A673 (cell line): ENCODE measurements around the gene ZBP1. TPM values are rescaled to one million over a fixed set of nuclear protein-coding genes. Genes with fewer than 3 reads are reported as not detected.

Experiments
- BruUV-seq: library from RNA; stranded (reverse); fragments of 400-500 nt; replicated peaks from 2 replicates; lab custom pipeline; 2021; lab: Mats Ljungman, UMichigan
- CTCF ChIA-PET: fragments of 300-600 bp; sonication (Branson Sonifier 250); formaldehyde crosslinking; loops from one replicate; lab custom pipeline; 2022; ENCODE audit warnings: antibody characterized with exemption; lab: Charles Lee
- POLR2A ChIA-PET: fragments of 300-600 bp; sonication (Branson Sonifier 250); formaldehyde crosslinking; loops from one replicate; lab custom pipeline; 2022; ENCODE audit warnings: antibody characterized with exemption; ENCODE audit not compliant: low non-redundant PET; lab: Charles Lee
- DNase-seq: peaks from one replicate; pipeline ENCODE4 v3.0.0-alpha.2; 2015; ENCODE audit warnings: low spot score
- H3K27ac ChIP-seq: fragments of 200-600 bp; sonication (generic); 2 replicates; pipeline ENCODE4 v1.5.1; 2016; ENCODE audit warnings: mixed run types, low read depth, mild to moderate bottlenecking, mixed read lengths, antibody characterized with exemption, low read length; ENCODE audit not compliant: poor library complexity, severe bottlenecking
- H3K27me3 ChIP-seq: fragments of 200-600 bp; sonication (generic); replicated peaks from 2 replicates; pipeline ENCODE4 v1.6.1; 2017; ENCODE audit warnings: mixed run types, low read depth, mild to moderate bottlenecking, mixed read lengths, antibody characterized with exemption, low read length; ENCODE audit not compliant: insufficient read depth, poor library complexity
- H3K36me3 ChIP-seq: fragments of 200-600 bp; sonication (generic); 2 replicates; pipeline ENCODE4 v1.6.1; 2016; ENCODE audit warnings: mixed run types, mild to moderate bottlenecking, mixed read lengths, antibody characterized with exemption, low read length; ENCODE audit not compliant: insufficient read depth, poor library complexity, severe bottlenecking
- H3K4me1 ChIP-seq: fragments of 200-600 bp; sonication (generic); 2 replicates; pipeline ENCODE4 v1.6.1; 2017; ENCODE audit warnings: mixed run types, mild to moderate bottlenecking, mixed read lengths, antibody characterized with exemption, low read length; ENCODE audit not compliant: insufficient read depth, poor library complexity, severe bottlenecking
- H3K4me3 ChIP-seq: fragments of 200-600 bp; sonication (generic); 2 replicates; pipeline ENCODE4 v1.5.1; 2016; ENCODE audit warnings: low read depth, mixed run types, mild to moderate bottlenecking, mixed read lengths, low read length; ENCODE audit not compliant: poor library complexity, severe bottlenecking
- H3K9me3 ChIP-seq: fragments of 200-600 bp; sonication (generic); 2 replicates; pipeline ENCODE4 v1.6.1; 2016; ENCODE audit warnings: mixed run types, low read depth, mild to moderate bottlenecking, mixed read lengths, antibody characterized with exemption, low read length; ENCODE audit not compliant: poor library complexity, severe bottlenecking
- EZH2 ChIP-seq: fragments of 200-600 bp; sonication (generic); IDR thresholded peaks from 2 replicates; pipeline ENCODE4 v1.6.1; 2017; ENCODE audit warnings: borderline replicate concordance, low read depth, mild to moderate bottlenecking, mixed read lengths, antibody characterized with exemption, low read length; ENCODE audit not compliant: poor library complexity, severe bottlenecking
- intact Hi-C: fragments of 100-400 bp; cut with micrococcal nuclease; formaldehyde crosslinking; loops from one replicate; pipeline ENCODE4 v1.10.0; 2022; ENCODE audit not compliant: unreplicated experiment
- total RNA-seq: library from RNA; stranded (reverse); gene quantifications from 2 replicates; pipeline ENCODE4 v1.2.3, GENCODE V29; 2021
- TF ChIP-seq, protein P1 (sequence below): fragments of 300-800, 200-600 bp; sonication (generic); conservative IDR thresholded peaks from 2 replicates; pipeline ENCODE4 v1.5.1; 2017; ENCODE audit warnings: low read depth, mild to moderate bottlenecking, antibody characterized with exemption, low read length, moderate library complexity, mixed read lengths

The ZBP1 gene
- total RNA-seq, 1 experiment from 2014 or later: not detected

- Histone ChIP-seq H3K4me3 (no peak overlapping the region), H3K27me3 (no peaks in the 10 kb centered on the region), H3K27ac (no peak overlapping the region), H3K9me3 (no peaks in the 10 kb centered on the region), H3K36me3 (no peaks in the 10 kb centered on the region), H3K4me1 (no peaks in the 10 kb centered on the region)
- no peak for DNase-seq
- TF ChIP-seq, protein P1, sequence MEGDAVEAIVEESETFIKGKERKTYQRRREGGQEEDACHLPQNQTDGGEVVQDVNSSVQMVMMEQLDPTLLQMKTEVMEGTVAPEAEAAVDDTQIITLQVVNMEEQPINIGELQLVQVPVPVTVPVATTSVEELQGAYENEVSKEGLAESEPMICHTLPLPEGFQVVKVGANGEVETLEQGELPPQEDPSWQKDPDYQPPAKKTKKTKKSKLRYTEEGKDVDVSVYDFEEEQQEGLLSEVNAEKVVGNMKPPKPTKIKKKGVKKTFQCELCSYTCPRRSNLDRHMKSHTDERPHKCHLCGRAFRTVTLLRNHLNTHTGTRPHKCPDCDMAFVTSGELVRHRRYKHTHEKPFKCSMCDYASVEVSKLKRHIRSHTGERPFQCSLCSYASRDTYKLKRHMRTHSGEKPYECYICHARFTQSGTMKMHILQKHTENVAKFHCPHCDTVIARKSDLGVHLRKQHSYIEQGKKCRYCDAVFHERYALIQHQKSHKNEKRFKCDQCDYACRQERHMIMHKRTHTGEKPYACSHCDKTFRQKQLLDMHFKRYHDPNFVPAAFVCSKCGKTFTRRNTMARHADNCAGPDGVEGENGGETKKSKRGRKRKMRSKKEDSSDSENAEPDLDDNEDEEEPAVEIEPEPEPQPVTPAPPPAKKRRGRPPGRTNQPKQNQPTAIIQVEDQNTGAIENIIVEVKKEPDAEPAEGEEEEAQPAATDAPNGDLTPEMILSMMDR: no peak
- TF ChIP-seq EZH2: no peak
- POLR2A ChIA-PET: no interaction called here
- no TSS peak for BruUV-seq
- intact Hi-C loops: no loop called here
- CTCF ChIA-PET: no interaction called here
Measured at GRCh38 chr20:57573242-57573641, 47.0 kb downstream of the ZBP1 start.

DNA sequence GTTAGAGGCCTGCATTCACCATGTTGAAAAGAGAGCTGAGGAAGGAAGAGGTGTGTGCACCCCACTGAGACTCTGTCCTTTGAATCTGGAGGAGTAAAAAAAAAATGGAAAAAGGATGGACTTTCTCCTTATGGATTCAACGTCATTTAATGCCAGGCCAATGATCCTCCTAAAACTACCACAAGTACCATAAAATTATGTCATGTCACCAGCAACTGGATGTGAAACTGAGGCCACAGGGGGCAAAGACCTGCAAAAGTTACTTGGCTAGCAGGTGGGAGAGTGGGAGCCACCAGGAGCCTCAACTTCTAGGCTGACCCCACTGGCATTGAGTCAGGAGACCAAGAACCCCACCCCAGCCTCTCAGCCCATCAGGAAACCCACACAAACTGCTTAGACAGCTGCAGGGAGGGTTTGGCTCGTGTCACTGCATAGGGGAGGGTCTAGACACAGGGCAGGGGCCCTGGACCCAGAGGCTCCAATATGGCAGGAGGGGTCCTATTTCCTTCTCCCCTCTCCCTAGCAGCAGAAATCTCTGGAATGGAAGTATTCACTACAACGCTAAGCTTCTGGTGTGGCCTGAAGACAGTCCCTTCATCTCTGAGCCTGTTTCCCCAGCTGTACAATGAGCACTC lies 48.3 kb downstream of the ZBP1 start:
- no peaks in the 10 kb centered on the region for H3K4me1 ChIP-seq
- TF ChIP-seq, protein P1: no peak
- no peak for TF ChIP-seq EZH2
- no peaks in the 10 kb centered on the region for H3K27me3 ChIP-seq
- H3K4me3 ChIP-seq: no peak overlapping the region
- H3K9me3 ChIP-seq: no peaks in the 10 kb centered on the region
- DNase-seq: no peak
- intact Hi-C loops: no loop called here
- CTCF ChIA-PET: no interaction called here
- no peaks in the 10 kb centered on the region for H3K36me3 ChIP-seq
- POLR2A ChIA-PET: no interaction called here
- no TSS peak for BruUV-seq
- H3K27ac ChIP-seq: no peak overlapping the region

DNA sequence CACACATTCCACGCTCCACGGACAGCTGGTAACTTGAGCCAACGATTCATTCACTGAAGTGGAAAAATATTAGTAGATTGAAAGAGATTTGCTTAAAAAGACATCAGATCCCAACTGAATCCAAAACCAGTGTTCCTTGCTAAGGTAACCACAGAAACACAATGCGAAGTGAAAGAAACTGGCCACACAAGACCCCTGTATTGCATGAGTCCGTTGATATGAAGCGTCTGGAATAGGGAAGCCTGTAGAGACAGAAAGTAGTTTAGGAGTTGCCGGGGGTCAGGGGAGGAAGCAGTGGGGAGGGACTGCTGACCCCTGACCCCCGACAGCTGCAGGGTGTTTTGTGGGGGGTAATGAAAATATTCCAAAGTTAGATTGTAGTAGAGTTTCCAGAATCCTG lies 49.3 kb downstream of the ZBP1 start:
- Histone ChIP-seq H3K27ac (no peak overlapping the region), H3K36me3 (no peaks in the 10 kb centered on the region), H3K9me3 (no peaks in the 10 kb centered on the region), H3K4me1 (no peaks in the 10 kb centered on the region), H3K4me3 (no peak overlapping the region), H3K27me3 (no peaks in the 10 kb centered on the region)
- intact Hi-C loops: no loop called here
- ChIA-PET POLR2A (no interaction called here), CTCF (no interaction called here)
- DNase-seq: no peak
- TF ChIP-seq EZH2: no peak
- BruUV-seq: no TSS peak
